RWPE1 (cell line): ENCODE results near the gene KDM4B.

Experiments used
- CTCF ChIA-PET: fragments of 350-600 bp; sonication (Branson Sonifier 250); formaldehyde crosslinking; extraction: SDS; loops from one replicate; lab custom pipeline; 2021; lab: Yijun Ruan, JAX
- POLR2A ChIA-PET: fragments of 400-600 bp; formaldehyde crosslinking; extraction: SDS; loops from one replicate; lab custom pipeline; 2020; ENCODE audit warnings: antibody characterized with exemption; ENCODE audit not compliant: low non-redundant PET; lab: Yijun Ruan, JAX
- DNase-seq: peaks from one replicate; pipeline ENCODE4 v3.0.0; 2012; ENCODE audit warnings: low spot score
- H3K27ac ChIP-seq: fragments of 450-650 bp; 2 replicates; pipeline ENCODE4 v1.5.1; 2017
- TF ChIP-seq, protein P1 (sequence below): fragments of 450-650 bp; conservative IDR thresholded peaks from 2 replicates; pipeline ENCODE4 v1.5.1; 2017; ENCODE audit warnings: low read depth, mild to moderate bottlenecking

Gene KDM4B

DNA sequence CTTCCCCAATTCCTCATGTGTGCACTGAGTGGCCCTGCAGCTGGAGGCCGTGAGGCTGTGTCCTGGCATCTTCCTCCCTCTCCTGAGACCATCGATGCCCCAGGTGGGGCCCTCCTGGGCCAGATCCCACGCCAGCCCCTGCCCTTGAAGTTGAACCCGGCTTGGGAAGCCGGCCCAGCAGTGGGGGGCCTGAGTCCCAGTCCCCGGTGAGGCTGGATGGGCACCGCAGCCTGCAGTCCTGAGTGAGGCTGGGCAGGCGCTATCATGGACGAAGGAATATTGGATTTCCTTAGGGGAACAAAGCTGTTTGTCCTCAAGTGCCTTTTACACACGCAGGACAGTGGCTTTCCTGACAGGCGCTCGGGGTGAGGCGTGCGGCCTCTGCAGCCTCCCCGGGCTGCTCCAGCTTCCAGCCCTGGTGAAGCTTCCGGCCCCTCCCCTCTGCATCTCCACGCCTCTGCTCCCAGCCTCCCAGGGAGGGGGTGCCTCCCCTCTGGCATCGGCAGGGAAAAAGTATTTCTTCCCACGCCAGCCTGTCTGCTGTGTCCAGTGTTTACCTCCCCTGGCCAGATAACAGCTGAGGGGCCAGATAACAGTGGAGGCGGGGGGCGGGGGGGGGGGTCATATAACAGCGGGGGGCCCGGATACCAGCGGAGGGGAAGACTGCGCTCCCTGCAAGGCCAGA is 159.5 kb downstream of the KDM4B start:
- H3K27ac ChIP-seq: no peak overlapping the region
- DNase-seq: no peak
- CTCF ChIA-PET: interaction anchor here (0.7 kb wide), 1 partner anchor 350 kb away, joined by 4 read pairs; no protein-coding TSS in a partner anchor
- POLR2A ChIA-PET: no interaction called here
- TF ChIP-seq, protein P1, sequence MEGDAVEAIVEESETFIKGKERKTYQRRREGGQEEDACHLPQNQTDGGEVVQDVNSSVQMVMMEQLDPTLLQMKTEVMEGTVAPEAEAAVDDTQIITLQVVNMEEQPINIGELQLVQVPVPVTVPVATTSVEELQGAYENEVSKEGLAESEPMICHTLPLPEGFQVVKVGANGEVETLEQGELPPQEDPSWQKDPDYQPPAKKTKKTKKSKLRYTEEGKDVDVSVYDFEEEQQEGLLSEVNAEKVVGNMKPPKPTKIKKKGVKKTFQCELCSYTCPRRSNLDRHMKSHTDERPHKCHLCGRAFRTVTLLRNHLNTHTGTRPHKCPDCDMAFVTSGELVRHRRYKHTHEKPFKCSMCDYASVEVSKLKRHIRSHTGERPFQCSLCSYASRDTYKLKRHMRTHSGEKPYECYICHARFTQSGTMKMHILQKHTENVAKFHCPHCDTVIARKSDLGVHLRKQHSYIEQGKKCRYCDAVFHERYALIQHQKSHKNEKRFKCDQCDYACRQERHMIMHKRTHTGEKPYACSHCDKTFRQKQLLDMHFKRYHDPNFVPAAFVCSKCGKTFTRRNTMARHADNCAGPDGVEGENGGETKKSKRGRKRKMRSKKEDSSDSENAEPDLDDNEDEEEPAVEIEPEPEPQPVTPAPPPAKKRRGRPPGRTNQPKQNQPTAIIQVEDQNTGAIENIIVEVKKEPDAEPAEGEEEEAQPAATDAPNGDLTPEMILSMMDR: no peak

DNA sequence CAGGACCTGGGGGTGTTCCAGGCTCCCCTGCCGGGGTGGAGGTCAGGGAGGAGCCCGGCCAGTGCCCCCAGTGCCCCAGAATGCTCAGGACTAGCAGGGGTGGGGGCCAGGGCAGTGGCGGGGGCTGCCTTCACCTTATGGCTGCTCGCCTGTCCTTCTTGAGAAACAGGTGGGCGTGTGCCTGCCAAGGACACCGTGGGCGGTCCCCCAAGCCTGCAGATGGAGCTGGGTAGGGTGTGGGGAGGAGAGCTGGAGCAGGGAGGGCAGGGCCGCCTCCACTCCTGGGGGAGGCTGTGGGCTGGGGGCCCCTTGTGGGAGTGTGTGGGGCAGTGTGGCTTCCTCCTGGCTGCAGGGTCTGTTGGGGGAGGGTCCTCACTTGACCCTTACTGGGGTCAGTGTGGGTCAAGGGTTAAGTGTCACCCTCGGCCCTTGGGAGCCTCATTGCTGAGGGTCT is 160.1 kb downstream of the KDM4B start:
- H3K27ac ChIP-seq: no peak overlapping the region
- no peak for DNase-seq
- TF ChIP-seq, protein P1: no peak
- ChIA-PET POLR2A (no interaction called here), CTCF (no interaction called here)

DNA sequence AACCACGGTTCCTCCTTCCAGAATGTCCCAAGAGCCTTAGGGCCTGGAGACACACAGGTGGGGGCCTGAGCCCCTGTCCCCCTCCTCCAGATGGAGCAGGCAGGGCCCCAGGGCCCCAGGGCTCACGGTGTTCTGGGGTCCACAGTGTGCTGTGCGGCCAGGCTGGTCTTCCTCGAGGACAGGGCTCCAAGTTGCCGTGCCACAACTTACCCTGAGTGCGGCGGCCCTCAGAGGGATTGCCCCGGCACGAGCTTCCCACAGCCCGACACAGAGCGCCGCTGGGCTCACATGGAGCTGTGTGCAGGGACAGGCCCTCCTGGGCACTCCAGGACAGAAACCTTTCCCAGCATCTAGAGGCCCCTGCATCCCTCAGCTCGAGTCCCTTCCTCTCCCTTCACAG is 160.8 kb downstream of the KDM4B start:
- POLR2A ChIA-PET: no interaction called here
- CTCF ChIA-PET: no interaction called here

DNA sequence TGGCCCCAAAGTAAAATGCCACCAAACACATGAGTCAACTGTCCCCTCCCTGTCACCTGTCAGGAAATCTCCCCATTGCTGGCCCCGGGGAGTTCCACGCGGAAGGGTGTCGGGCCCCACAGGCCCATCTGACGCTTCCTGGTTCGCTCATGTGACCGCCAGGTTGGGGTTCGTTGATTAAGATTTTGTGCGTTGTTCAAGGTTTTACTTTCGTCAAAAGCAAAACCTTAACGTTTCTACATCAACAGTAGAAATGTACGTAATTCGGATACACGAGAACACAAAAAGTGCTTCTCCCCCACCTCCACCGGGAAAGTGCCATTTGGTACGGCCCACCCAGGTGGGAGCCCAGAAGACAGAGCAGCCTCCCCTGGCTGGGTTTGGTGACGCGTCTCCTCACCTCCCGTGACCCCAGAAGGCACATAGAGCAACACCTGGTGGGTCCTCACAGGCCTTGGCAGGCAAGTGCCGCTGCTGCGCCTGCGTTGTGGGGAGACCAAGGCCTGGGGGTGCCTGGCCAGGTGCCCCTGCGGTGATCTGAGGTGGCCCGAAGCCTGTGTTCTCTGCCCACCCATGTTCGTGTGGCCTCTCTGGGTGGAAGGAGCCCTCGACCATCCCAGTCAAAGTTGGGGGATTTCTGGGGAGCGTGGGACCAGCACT is 161.6 kb downstream of the KDM4B start:
- TF ChIP-seq, protein P1: no peak
- H3K27ac ChIP-seq: no peak overlapping the region
- ChIA-PET POLR2A (no interaction called here), CTCF (no interaction called here)
- no peak for DNase-seq

More for the DNA sequence above, 160.8 kb downstream of the KDM4B start:
- DNase-seq: no peak
- H3K27ac ChIP-seq: no peak overlapping the region; the same call in 1 of the 2 replicates
- TF ChIP-seq, protein P1: no peak

DNA sequence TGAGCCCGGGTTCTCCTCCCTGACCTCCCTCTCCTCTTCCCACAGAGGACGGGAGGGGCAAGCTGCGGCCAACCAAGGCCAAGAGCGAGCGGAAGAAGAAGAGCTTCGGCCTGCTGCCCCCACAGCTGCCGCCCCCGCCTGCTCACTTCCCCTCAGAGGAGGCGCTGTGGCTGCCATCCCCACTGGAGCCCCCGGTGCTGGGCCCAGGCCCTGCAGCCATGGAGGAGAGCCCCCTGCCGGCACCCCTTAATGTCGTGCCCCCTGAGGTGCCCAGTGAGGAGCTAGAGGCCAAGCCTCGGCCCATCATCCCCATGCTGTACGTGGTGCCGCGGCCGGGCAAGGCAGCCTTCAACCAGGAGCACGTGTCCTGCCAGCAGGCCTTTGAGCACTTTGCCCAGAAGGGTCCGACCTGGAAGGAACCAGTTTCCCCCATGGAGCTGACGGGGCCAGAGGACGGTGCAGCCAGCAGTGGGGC is 162.2 kb downstream of the KDM4B start:
- ChIA-PET POLR2A (no interaction called here), CTCF (no interaction called here)
- H3K27ac ChIP-seq: no peak overlapping the region
- TF ChIP-seq, protein P1: no peak
- no peak for DNase-seq

DNA sequence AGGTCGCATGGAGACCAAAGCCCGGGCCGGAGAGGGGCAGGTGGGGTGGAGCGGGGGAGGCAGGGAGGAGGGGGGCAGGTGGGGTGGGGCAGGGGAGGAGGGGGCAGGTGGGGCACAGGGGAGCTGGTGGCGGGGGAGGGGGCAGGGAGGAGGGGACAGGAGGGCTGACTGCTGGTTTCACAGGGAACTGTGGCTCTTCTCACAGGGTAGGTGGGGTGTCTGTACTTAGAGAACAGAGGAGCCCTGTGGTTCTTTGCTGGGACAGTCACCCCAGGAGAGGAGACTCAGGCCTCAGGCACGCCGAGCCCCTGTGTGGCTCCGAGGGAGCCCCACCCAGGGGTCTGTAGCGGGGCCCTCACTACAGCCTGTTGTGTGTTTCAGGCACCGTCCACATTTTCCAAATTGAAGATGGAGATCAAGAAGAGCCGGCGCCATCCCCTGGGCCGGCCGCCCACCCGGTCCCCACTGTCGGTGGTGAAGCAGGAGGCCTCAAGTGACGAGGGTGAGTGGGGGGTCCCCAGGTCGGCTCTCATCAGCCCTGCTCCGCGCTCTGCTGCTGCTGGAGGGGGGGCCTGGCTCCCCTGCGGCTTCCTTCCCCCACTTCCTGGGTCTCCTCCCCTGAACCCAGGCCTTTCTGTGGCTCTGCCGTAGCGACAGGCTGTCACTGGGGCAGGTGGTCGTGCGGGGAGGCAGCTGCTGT is 162.7 kb downstream of the KDM4B start:
- DNase-seq: no peak
- CTCF ChIA-PET: no interaction called here
- TF ChIP-seq, protein P1: no peak
- no peak overlapping the region for H3K27ac ChIP-seq
- POLR2A ChIA-PET: no interaction called here
